GM03348 (cell line): ENCODE results near the gene TBCK.
"Not testable (repeated sequence)": the region's sequence is repeated elsewhere in the genome, so short reads cannot be mapped to it uniquely, and the experiment has no call there.

Experiments used
- DNase-seq: peaks from one replicate; pipeline ENCODE4 v3.0.0; 2012; ENCODE audit warnings: low spot score

Gene TBCK

GRCh38 chr4:106114270-106114669 lies 201.7 kb downstream of the TBCK start:
- DNase-seq, result no peak

GRCh38 chr4:106111778-106112469 lies 204.1 kb downstream of the TBCK start:
- DNase-seq, result not testable (repeated sequence)

- no peak for DNase-seq
Observed at GRCh38 chr4:106109929-106110328, 206.1 kb downstream of the TBCK start.

- DNase-seq, result no peak
Observed at GRCh38 chr4:106105697-106106096, 210.3 kb downstream of the TBCK start.

- DNase-seq, result no peak
Observed at GRCh38 chr4:106104276-106104675, 211.7 kb downstream of the TBCK start.

GRCh38 chr4:106096454-106096853 lies 219.6 kb downstream of the TBCK start:
- DNase-seq, result no peak

GRCh38 chr4:106095408-106095807 lies 220.6 kb downstream of the TBCK start:
- DNase-seq, result peak; percentile 16

- no peak for DNase-seq
Observed at GRCh38 chr4:106092361-106093040, 223.5 kb downstream of the TBCK start.

GRCh38 chr4:106090826-106091225 lies 225.2 kb downstream of the TBCK start:
- no peak for DNase-seq

GRCh38 chr4:106083065-106083464 lies 232.9 kb downstream of the TBCK start:
- no peak for DNase-seq

- no peak for DNase-seq
Observed at GRCh38 chr4:106080376-106080775, 235.6 kb downstream of the TBCK start.

- no peak for DNase-seq
Observed at GRCh38 chr4:106079616-106080015, 236.4 kb downstream of the TBCK start.

- no peak for DNase-seq
Observed at GRCh38 chr4:106065018-106065417, 251.0 kb downstream of the TBCK start.

- DNase-seq, result no peak
Observed at GRCh38 chr4:106063009-106063408, 253.0 kb downstream of the TBCK start.

- DNase-seq, result peak; percentile 34
Observed at GRCh38 chr4:106062452-106062875, 253.5 kb downstream of the TBCK start.

GRCh38 chr4:106058921-106059320 lies 257.1 kb downstream of the TBCK start:
- DNase-seq, result no peak

GRCh38 chr4:106056914-106057313 lies 259.1 kb downstream of the TBCK start:
- no peak for DNase-seq

GRCh38 chr4:106051514-106051913 lies 264.5 kb downstream of the TBCK start:
- DNase-seq, result no peak

- no peak for DNase-seq
Observed at GRCh38 chr4:106049490-106049889, 266.5 kb downstream of the TBCK start.

- DNase-seq, result no peak
Observed at GRCh38 chr4:106048250-106048971, 267.6 kb downstream of the TBCK start.

GRCh38 chr4:106046083-106046482 lies 269.9 kb downstream of the TBCK start:
- no peak for DNase-seq

- no peak for DNase-seq
Observed at GRCh38 chr4:106041294-106042002, 274.6 kb downstream of the TBCK start.
